ENCODE measurements around the gene YWHAQ.

The YWHAQ gene

GRCh38 chr2:9654452-9655100, 23.8 kb upstream of the YWHAQ start:
- no peak for DNase-seq

- no peak for DNase-seq
These were observed 22.9 kb upstream of the YWHAQ start for GRCh38 chr2:9653485-9654271.

GRCh38 chr2:9652898-9653479, 22.2 kb upstream of the YWHAQ start:
- no peak for DNase-seq

- no peak for DNase-seq
These were observed 21.5 kb upstream of the YWHAQ start for GRCh38 chr2:9652267-9652666.

- DNase-seq: no peak
These were observed 19.5 kb upstream of the YWHAQ start for GRCh38 chr2:9650119-9650821.

GRCh38 chr2:9649261-9649660, 18.5 kb upstream of the YWHAQ start:
- DNase-seq: no peak

GRCh38 chr2:9648821-9649220, 18.0 kb upstream of the YWHAQ start:
- no peak for DNase-seq

- no peak for DNase-seq
These were observed 17.1 kb upstream of the YWHAQ start for GRCh38 chr2:9647884-9648283.

GRCh38 chr2:9646196-9647030, 15.6 kb upstream of the YWHAQ start:
- no peak for DNase-seq

GRCh38 chr2:9644603-9645002, 13.8 kb upstream of the YWHAQ start:
- DNase-seq: no peak

GRCh38 chr2:9644021-9644420, 13.2 kb upstream of the YWHAQ start:
- no peak for DNase-seq

- DNase-seq: no peak
These were observed 10.8 kb upstream of the YWHAQ start for GRCh38 chr2:9641641-9642040.

- DNase-seq: no peak
These were observed 9.8 kb upstream of the YWHAQ start for GRCh38 chr2:9640403-9641104.

GRCh38 chr2:9639740-9640343, 9.0 kb upstream of the YWHAQ start:
- DNase-seq: no peak

GRCh38 chr2:9639000-9639602, 8.3 kb upstream of the YWHAQ start:
- DNase-seq: no peak

GRCh38 chr2:9638532-9638931, 7.7 kb upstream of the YWHAQ start:
- peak; percentile 71 for DNase-seq

- DNase-seq: peak; percentile 68
These were observed 6.5 kb upstream of the YWHAQ start for GRCh38 chr2:9637330-9637729.

- peak; percentile 59 for DNase-seq
These were observed 3.3 kb upstream of the YWHAQ start for GRCh38 chr2:9634133-9634532.

- DNase-seq: no peak
These were observed 1.3 kb upstream of the YWHAQ start for GRCh38 chr2:9631878-9632700.

- DNase-seq: no peak
These were observed 689 bp upstream of the YWHAQ start for GRCh38 chr2:9631553-9631819.
